Measurements from ENCODE around the gene SAXO1. TPM values are rescaled to one million over a fixed set of nuclear protein-coding genes. Genes with fewer than 3 reads are reported as not detected.

SAXO1 gene, protein sequence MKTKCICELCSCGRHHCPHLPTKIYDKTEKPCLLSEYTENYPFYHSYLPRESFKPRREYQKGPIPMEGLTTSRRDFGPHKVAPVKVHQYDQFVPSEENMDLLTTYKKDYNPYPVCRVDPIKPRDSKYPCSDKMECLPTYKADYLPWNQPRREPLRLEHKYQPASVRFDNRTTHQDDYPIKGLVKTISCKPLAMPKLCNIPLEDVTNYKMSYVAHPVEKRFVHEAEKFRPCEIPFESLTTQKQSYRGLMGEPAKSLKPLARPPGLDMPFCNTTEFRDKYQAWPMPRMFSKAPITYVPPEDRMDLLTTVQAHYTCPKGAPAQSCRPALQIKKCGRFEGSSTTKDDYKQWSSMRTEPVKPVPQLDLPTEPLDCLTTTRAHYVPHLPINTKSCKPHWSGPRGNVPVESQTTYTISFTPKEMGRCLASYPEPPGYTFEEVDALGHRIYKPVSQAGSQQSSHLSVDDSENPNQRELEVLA
- not detected in 2 replicates for total RNA-seq

DNA sequence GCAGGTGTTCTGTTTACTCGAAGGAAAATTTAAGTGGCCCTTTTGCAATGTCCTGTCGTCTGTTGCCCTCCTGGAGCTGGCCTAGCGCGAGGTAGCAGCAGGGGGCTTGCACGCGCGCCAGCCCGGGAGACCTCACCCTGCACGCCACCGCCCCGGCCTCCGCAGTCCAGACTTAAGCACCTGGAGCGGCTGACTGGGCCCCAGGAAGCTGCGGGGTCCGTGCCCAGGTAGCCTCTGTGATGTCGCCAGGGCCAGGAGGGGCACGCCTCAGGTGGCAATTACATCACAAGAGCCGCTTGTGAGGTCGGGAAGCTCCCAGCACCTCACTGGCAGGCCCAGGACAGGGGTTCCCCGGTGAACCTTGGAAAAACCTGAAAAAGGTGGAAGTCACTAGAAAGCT is at the start of gene SAXO1:
Gene SAXO1 (minus strand): TSS at position 195 of the 400 bp plus-strand sequence. CDS start 301 bp downstream, outside the sequence.

GRCh38 chr9:19048966-19049916 is 16.2 kb upstream of the SAXO1 start, which contains the start of gene RRAGA:
RRAGA (plus strand) TSS chr9:19049427; CDS start chr9:19049660, 233 bp downstream.

Other genes starting within 250 kb of the SAXO1 start
- gene RRAGA, start 16.2 kb upstream of the SAXO1 start, total RNA-seq, result 31.8 and 32.8 TPM in 2 replicates
- gene HAUS6, start 69.7 kb upstream of the SAXO1 start, total RNA-seq, result 18.8 and 22.0 TPM in 2 replicates
- gene PLIN2, start 94.3 kb upstream of the SAXO1 start, total RNA-seq, result 46.4 and 72.8 TPM in 2 replicates
- 66.7 and 71.8 TPM in 2 replicates for gene DENND4C, start 197.5 kb upstream of the SAXO1 start, total RNA-seq

All from epithelial cell of umbilical artery (primary cell).